ENCODE data around the gene LDLRAD4. TPM values are rescaled to one million over a fixed set of nuclear protein-coding genes. Genes with fewer than 3 reads are reported as not detected.
A peak's percentile ranks its signal among the peaks of the same experiment; 100 is the strongest.

LDLRAD4 gene
- total and polyA plus RNA-seq, 2 experiments from 2014 or later = 0.73 to 1.9 TPM

- Histone ChIP-seq H3K36me3 (ENCODE audit: insufficient read depth) (no peaks in the 10 kb centered on the region), H3K9me2 (ENCODE audit: insufficient read depth) (no peaks in the 10 kb centered on the region), H4K20me1 (replicated peaks; ENCODE audit: insufficient read depth) (no peaks in the 10 kb centered on the region), H3K4me2 (no peak overlapping the region), H3K4me1 (ENCODE audit: insufficient read depth) (no peaks in the 10 kb centered on the region), H3K27ac (ENCODE audit: low read depth) (no peak overlapping the region), H2AFZ (no peak overlapping the region), H3F3A (replicated peaks; ENCODE audit: low read depth) (no peaks in the 10 kb centered on the region), H3K27me3 (ENCODE audit: insufficient read depth) (no peaks in the 10 kb centered on the region), H3K4me3 (no peak overlapping the region), H3K79me2 (replicated peaks; ENCODE audit: insufficient read depth) (no peaks in the 10 kb centered on the region)
- ATAC-seq (peak; percentile 25; the same call in 1 of the 3 replicates), DNase-seq (ENCODE audit: low spot score) (no peak)
- Mint-ChIP-seq H3K4me3 (no peak overlapping the region), H3K4me1 (peaks cover 5% of the 10 kb centered on the region; the same call in 1 of the 3 replicates), H3K27ac (no peak overlapping the region), H3K36me3 (ENCODE audit: low read depth) (no peaks in the 10 kb centered on the region), H3K9me3 (no peaks in the 10 kb centered on the region; the same call in 2 of the 3 replicates), H3K27me3 (ENCODE audit: insufficient read depth, low read depth, poor library complexity) (peaks cover 5% of the 10 kb centered on the region)
- TF ChIP-seq ZNF331 (CRISPR knock-in tag; IDR thresholded peaks at IDR 0.05; ENCODE audit: low read depth) (no peak), REST (IDR thresholded peaks at IDR 0.05; ENCODE audit: unreplicated experiment) (no peak), STAT1 (IDR thresholded peaks at IDR 0.05; ENCODE audit: unreplicated experiment) (no peak), JUNB (IDR thresholded peaks at IDR 0.05; ENCODE audit: unreplicated experiment) (no peak), CREB1 (CRISPR knock-in tag; IDR thresholded peaks at IDR 0.05; ENCODE audit: low read depth) (no peak), POLR2AphosphoS5 (IDR thresholded peaks at IDR 0.05; ENCODE audit: low read depth) (no peak)
- TF ChIP-seq, protein P1, sequence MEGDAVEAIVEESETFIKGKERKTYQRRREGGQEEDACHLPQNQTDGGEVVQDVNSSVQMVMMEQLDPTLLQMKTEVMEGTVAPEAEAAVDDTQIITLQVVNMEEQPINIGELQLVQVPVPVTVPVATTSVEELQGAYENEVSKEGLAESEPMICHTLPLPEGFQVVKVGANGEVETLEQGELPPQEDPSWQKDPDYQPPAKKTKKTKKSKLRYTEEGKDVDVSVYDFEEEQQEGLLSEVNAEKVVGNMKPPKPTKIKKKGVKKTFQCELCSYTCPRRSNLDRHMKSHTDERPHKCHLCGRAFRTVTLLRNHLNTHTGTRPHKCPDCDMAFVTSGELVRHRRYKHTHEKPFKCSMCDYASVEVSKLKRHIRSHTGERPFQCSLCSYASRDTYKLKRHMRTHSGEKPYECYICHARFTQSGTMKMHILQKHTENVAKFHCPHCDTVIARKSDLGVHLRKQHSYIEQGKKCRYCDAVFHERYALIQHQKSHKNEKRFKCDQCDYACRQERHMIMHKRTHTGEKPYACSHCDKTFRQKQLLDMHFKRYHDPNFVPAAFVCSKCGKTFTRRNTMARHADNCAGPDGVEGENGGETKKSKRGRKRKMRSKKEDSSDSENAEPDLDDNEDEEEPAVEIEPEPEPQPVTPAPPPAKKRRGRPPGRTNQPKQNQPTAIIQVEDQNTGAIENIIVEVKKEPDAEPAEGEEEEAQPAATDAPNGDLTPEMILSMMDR (conservative IDR thresholded peaks at IDR 0.05; ENCODE audit: low read depth in 2 of 2) = no peak
Observed at GRCh38 chr18:13618760-13619438, 400.3 kb downstream of the LDLRAD4 start.

DNA sequence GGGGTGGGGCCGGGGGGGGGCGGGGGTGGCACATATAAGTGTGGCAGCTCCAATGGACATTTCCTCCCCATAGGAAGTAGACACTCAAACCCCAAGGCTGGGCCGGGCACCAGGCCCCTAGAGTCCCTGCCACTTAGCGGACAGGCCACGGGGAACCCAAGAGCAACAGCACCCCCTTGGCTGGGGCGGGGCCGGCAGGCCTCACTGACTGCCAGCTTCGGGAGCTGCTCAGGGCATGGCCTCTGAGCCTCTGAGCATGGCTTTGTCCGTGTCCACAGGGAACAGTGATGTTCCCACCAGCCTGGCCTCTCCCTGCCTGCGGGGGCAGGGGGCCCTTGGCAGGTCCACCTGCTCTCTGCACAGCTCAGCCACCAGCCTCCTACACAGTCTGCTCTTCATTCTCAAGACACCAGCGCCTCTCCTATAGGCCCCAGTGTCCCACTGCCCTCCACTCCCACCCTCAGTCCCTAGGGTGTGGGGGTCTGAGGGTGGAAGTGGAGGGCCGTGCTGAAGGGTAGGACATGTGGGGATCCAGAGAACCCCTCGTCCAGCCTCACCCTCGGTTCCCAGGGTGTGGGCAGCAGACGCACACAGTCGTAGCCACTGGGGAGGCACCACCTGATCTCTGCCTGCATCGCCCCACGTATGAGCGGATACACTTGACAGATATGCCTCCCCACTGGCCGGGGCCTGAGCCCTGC is 401.1 kb downstream of the LDLRAD4 start:
- ATAC-seq = peak; percentile 31; the same call in 2 of the 3 replicates
- no peaks in the 10 kb centered on the region; the same call in 2 of the 3 replicates for H3K9me3 Mint-ChIP-seq

More for the DNA sequence above, 401.1 kb downstream of the LDLRAD4 start:
- no peak overlapping the region for H3K27ac Mint-ChIP-seq
- H3K4me2 ChIP-seq = no peak overlapping the region
- H3K4me1 ChIP-seq (ENCODE audit: insufficient read depth) = no peaks in the 10 kb centered on the region
- H3K4me3 ChIP-seq = no peak overlapping the region
- no peaks in the 10 kb centered on the region for H3K27me3 ChIP-seq (ENCODE audit: insufficient read depth)
- H3K27me3 Mint-ChIP-seq (ENCODE audit: insufficient read depth, low read depth, poor library complexity) = peaks cover 5% of the 10 kb centered on the region
- no peaks in the 10 kb centered on the region for H3K36me3 ChIP-seq (ENCODE audit: insufficient read depth)
- peaks cover 5% of the 10 kb centered on the region; the same call in 1 of the 3 replicates for H3K4me1 Mint-ChIP-seq
- no peaks in the 10 kb centered on the region for H3K9me2 ChIP-seq (ENCODE audit: insufficient read depth)
- H3K4me3 Mint-ChIP-seq = no peak overlapping the region
- H3F3A ChIP-seq (replicated peaks; ENCODE audit: low read depth) = no peaks in the 10 kb centered on the region
- no peak for DNase-seq (ENCODE audit: low spot score)
- H2AFZ ChIP-seq = no peak overlapping the region
- no peaks in the 10 kb centered on the region for H4K20me1 ChIP-seq (replicated peaks; ENCODE audit: insufficient read depth)
- no peaks in the 10 kb centered on the region for H3K36me3 Mint-ChIP-seq (ENCODE audit: low read depth)
- no peak overlapping the region for H3K27ac ChIP-seq (ENCODE audit: low read depth)
- no peaks in the 10 kb centered on the region for H3K79me2 ChIP-seq (replicated peaks; ENCODE audit: insufficient read depth)
- TF ChIP-seq CREB1 (CRISPR knock-in tag; IDR thresholded peaks at IDR 0.05; ENCODE audit: low read depth) (no peak), ZNF114 (CRISPR knock-in tag; IDR thresholded peaks at IDR 0.05) (no peak), EZH2 (IDR thresholded peaks at IDR 0.05; ENCODE audit: low read depth, unreplicated experiment) (no peak), POLR2AphosphoS5 (IDR thresholded peaks at IDR 0.05; ENCODE audit: low read depth) (no peak), NANOG (IDR thresholded peaks at IDR 0.05; ENCODE audit: borderline replicate concordance) (no peak), STAT1 (IDR thresholded peaks at IDR 0.05; ENCODE audit: unreplicated experiment) (no peak), ZNF331 (CRISPR knock-in tag; IDR thresholded peaks at IDR 0.05; ENCODE audit: low read depth) (no peak), JUNB (IDR thresholded peaks at IDR 0.05; ENCODE audit: unreplicated experiment) (no peak), EZH2phosphoT487 (IDR thresholded peaks at IDR 0.05; ENCODE audit: unreplicated experiment) (no peak)
- TF ChIP-seq, protein P1 (conservative IDR thresholded peaks at IDR 0.05; ENCODE audit: low read depth in 2 of 2) = no peak; a peak in 1 of 4 replicates

Data from GM23338 (cell line).